H1 (cell line): Measurements from ENCODE around the gene SSC5D. TPM values are rescaled to one million over a fixed set of nuclear protein-coding genes. Genes with fewer than 3 reads are reported as not detected.

Experiments
- CTCF ChIA-PET: fragments of 300-600 bp; sonication (Branson Sonifier 250); formaldehyde crosslinking; loops from one replicate; lab custom pipeline; 2021; ENCODE audit not compliant: partially characterized antibody; lab: Charles Lee
- POLR2A ChIA-PET: fragments of 300-600 bp; sonication (Branson Sonifier 250); formaldehyde crosslinking; loops from one replicate; lab custom pipeline; 2021; ENCODE audit warnings: inconsistent platforms; ENCODE audit not compliant: partially characterized antibody; lab: Charles Lee
- DNase-seq, 2 experiments: peaks; one replicate each; pipeline versions ENCODE4 v3.0.0 to v3.0.0-alpha.2; 2010 to 2022; ENCODE audit warnings: low spot score in 2 of 2, low read depth in 1 of 2, mixed read lengths in 1 of 2
- FAIRE-seq: peaks from 2 replicates; lab custom pipeline; 2011; peaks lifted over from hg19 to GRCh38; lab: Jason Lieb, UNC
- H2AFZ ChIP-seq: 2 replicates; pipeline ENCODE4 v1.8.1; 2012; ENCODE audit warnings: low read length, inconsistent platforms
- H2AK5ac ChIP-seq: 2 replicates; pipeline ENCODE4 v1.6.1; 2013; ENCODE audit warnings: low read depth, low read length
- H2BK120ac ChIP-seq: replicated peaks from 2 replicates; pipeline ENCODE3; 2013; ENCODE audit warnings: low read depth, low read length, inconsistent platforms
- H2BK12ac ChIP-seq: 2 replicates; pipeline ENCODE4 v1.6.1; 2013; ENCODE audit warnings: low read depth, low read length
- H2BK15ac ChIP-seq: 2 replicates; pipeline ENCODE4 v1.6.1; 2013; ENCODE audit warnings: low read length
- H2BK20ac ChIP-seq: 2 replicates; pipeline ENCODE4 v1.6.1; 2013; ENCODE audit warnings: low read length
- H2BK5ac ChIP-seq: 2 replicates; pipeline ENCODE4 v1.6.1; 2013; ENCODE audit warnings: low read depth, low read length
- H3K14ac ChIP-seq: 2 replicates; pipeline ENCODE4 v1.6.1; 2013; ENCODE audit warnings: inconsistent platforms; ENCODE audit not compliant: insufficient read length
- H3K18ac ChIP-seq: 2 replicates; pipeline ENCODE4 v1.6.1; 2013; ENCODE audit warnings: low read length; ENCODE audit errors: extremely low read depth
- H3K23ac ChIP-seq: 2 replicates; pipeline ENCODE4 v1.6.1; 2013; ENCODE audit warnings: inconsistent platforms; ENCODE audit not compliant: insufficient read length
- H3K23me2 ChIP-seq: 2 replicates; pipeline ENCODE4 v1.6.1; 2013; ENCODE audit warnings: low read depth, low read length
- H3K27ac ChIP-seq: 2 replicates; pipeline ENCODE4 v1.6.1; 2011; ENCODE audit warnings: low read depth, low read length, inconsistent platforms
- H3K27me3 ChIP-seq, 4 experiments: replicated peaks in 1 of 4; 1 replicate in 1 of 4; 2 replicates in 3 of 4; pipeline versions ENCODE4 v1.6.1 to v1.8.1; 2011 to 2013; ENCODE audit warnings: low read length in 3 of 4, mild to moderate bottlenecking in 3 of 4, inconsistent platforms in 2 of 4, mixed read lengths in 2 of 4, moderate library complexity in 1 of 4; ENCODE audit not compliant: control insufficient read depth in 3 of 4, insufficient read depth in 3 of 4; ENCODE audit errors: extremely low read depth in 1 of 4
- H3K36me3 ChIP-seq, 4 experiments: 2 replicates each; pipeline versions ENCODE4 v1.6.1 to v1.8.1; 2011 to 2013; ENCODE audit warnings: mild to moderate bottlenecking in 4 of 4, low read length in 3 of 4, moderate library complexity in 2 of 4, control low read depth in 1 of 4, inconsistent platforms in 1 of 4; ENCODE audit not compliant: insufficient read depth in 4 of 4, control insufficient read depth in 2 of 4
- H3K4ac ChIP-seq: replicated peaks from 2 replicates; pipeline ENCODE3; 2013; ENCODE audit warnings: low read length, low read depth, mixed read lengths, inconsistent platforms; ENCODE audit not compliant: insufficient read length
- H3K4me1 ChIP-seq, 4 experiments: replicated peaks in 1 of 4; 1 replicate in 1 of 4; 2 replicates in 3 of 4; pipeline versions ENCODE4 v1.6.1 to v1.8.1; 2011 to 2013; ENCODE audit warnings: low read length in 3 of 4, inconsistent platforms in 2 of 4, mixed read lengths in 1 of 4; ENCODE audit not compliant: insufficient read depth in 4 of 4, control insufficient read depth in 3 of 4
- H3K4me2 ChIP-seq, 2 experiments: 2 replicates each; pipeline versions ENCODE4 v1.6.1 to v1.8.1; 2011 to 2013; ENCODE audit warnings: low read depth in 2 of 2, low read length in 2 of 2, control low read depth in 1 of 2, inconsistent platforms in 1 of 2, mild to moderate bottlenecking in 1 of 2; ENCODE audit not compliant: insufficient read depth in 1 of 2
- H3K4me3 ChIP-seq, 4 experiments: fragments of 200-600, 300-600 bp in 1 of 4; sonication (generic), shearing (Covaris generic), sonication (Bioruptor Twin) in 1 of 4; 2 replicates each; pipeline versions ENCODE4 v1.5.1 to v1.8.1; 2011 to 2016; ENCODE audit warnings: low read length in 4 of 4, low read depth in 3 of 4, control low read depth in 2 of 4, inconsistent platforms in 2 of 4, mild to moderate bottlenecking in 2 of 4, mixed read lengths in 1 of 4, moderate library complexity in 1 of 4; ENCODE audit not compliant: insufficient read depth in 2 of 4; ENCODE audit errors: extremely low read depth in 1 of 4
- H3K56ac ChIP-seq: replicated peaks from 2 replicates; pipeline ENCODE3; 2013; ENCODE audit warnings: low read depth, mild to moderate bottlenecking, mixed read lengths, low read length, inconsistent platforms; ENCODE audit not compliant: insufficient read length
- H3K79me1 ChIP-seq: 2 replicates; pipeline ENCODE4 v1.6.1; 2013; ENCODE audit warnings: low read depth, low read length, control low read depth
- H3K79me2 ChIP-seq, 2 experiments: 2 replicates each; pipeline versions ENCODE4 v1.6.1 to v1.8.1; 2012 to 2013; ENCODE audit warnings: low read length in 2 of 2, mild to moderate bottlenecking in 2 of 2, inconsistent platforms in 1 of 2; ENCODE audit not compliant: insufficient read depth in 2 of 2, control insufficient read depth in 1 of 2
- H3K9ac ChIP-seq, 4 experiments: replicated peaks in 1 of 4; 1 replicate in 1 of 4; 2 replicates in 3 of 4; pipeline versions ENCODE4 v1.6.1 to v1.8.1; 2011 to 2013; ENCODE audit warnings: low read depth in 3 of 4, low read length in 3 of 4, control low read depth in 2 of 4, mild to moderate bottlenecking in 2 of 4, moderate library complexity in 2 of 4, inconsistent platforms in 1 of 4; ENCODE audit errors: extremely low read depth in 1 of 4
- H3K9me3 ChIP-seq, 2 experiments: 2 replicates each; pipeline versions ENCODE4 v1.6.1 to v1.8.1; 2012 to 2013; ENCODE audit warnings: mild to moderate bottlenecking in 2 of 2, moderate library complexity in 2 of 2, control low read depth in 1 of 2, inconsistent platforms in 1 of 2, low read depth in 1 of 2, low read length in 1 of 2, mixed read lengths in 1 of 2; ENCODE audit not compliant: insufficient read depth in 2 of 2
- H4K20me1 ChIP-seq, 2 experiments: replicated peaks in 1 of 2; 2 replicates each; pipeline versions ENCODE3 to v1.8.1; 2011 to 2013; ENCODE audit warnings: inconsistent platforms in 2 of 2, low read length in 2 of 2, mild to moderate bottlenecking in 1 of 2; ENCODE audit not compliant: insufficient read depth in 2 of 2, control insufficient read depth in 1 of 2
- H4K5ac ChIP-seq: 2 replicates; pipeline ENCODE4 v1.6.1; 2013; ENCODE audit warnings: low read length, low read depth, mixed read lengths, inconsistent platforms; ENCODE audit not compliant: insufficient read length
- H4K8ac ChIP-seq: 2 replicates; pipeline ENCODE4 v1.8.0; 2013; ENCODE audit warnings: mild to moderate bottlenecking, moderate library complexity, low read length, inconsistent platforms; ENCODE audit not compliant: insufficient read depth; ENCODE audit errors: extremely low read depth
- H4K91ac ChIP-seq: replicated peaks from 2 replicates; pipeline ENCODE3; 2013; ENCODE audit warnings: low read length, mixed read lengths, inconsistent platforms; ENCODE audit not compliant: insufficient read length
- MAFK ChIP-seq: IDR thresholded peaks from 2 replicates; pipeline ENCODE4 v1.6.1; 2012; ENCODE audit warnings: low read depth, mild to moderate bottlenecking, improper control_type of control experiment, low read length
- WGBS, 2 experiments: shearing (Covaris generic) in 1 of 2; methylation state at CpG; one replicate each; pipeline versions ENCODE4 v1.1.6 to v1.1.7; 2013 to 2015; ENCODE audit warnings: low lambda C conversion rate in 2 of 2, mixed read lengths in 2 of 2, inconsistent platforms in 1 of 2, low coverage in 1 of 2, missing lambda C conversion rate in 1 of 2; ENCODE audit not compliant: insufficient replicate concordance in 2 of 2, insufficient coverage in 1 of 2, insufficient read length in 1 of 2; ENCODE audit errors: extremely low coverage in 1 of 2, missing lambda C conversion rate in 1 of 2; 5-methylcytosine and 5-hydroxymethylcytosine counted together
- polyA plus RNA-seq, 7 experiments: library from polyadenylated mRNA; depleted of rRNA in 3 of 7; stranded (reverse) in 5 of 7; unstranded in 2 of 7; fragments of >200 nt in 5 of 7; fragments of 200-250 nt in 2 of 7; gene quantifications; 1 replicate in 5 of 7; 2 replicates in 1 of 7; 4 replicates in 1 of 7; pipeline versions ENCODE4 v1.2.1 to v1.2.3, GENCODE V29; 2011 to 2013; ENCODE audit warnings: missing spikeins in 2 of 7, mixed read lengths in 2 of 7
- total RNA-seq: library from RNA; stranded (reverse); fragmentation: NEBNext Ultra II Directional; extraction: Animal tissue kit (Norgen Biotek cat#: 25700); gene quantifications from 2 replicates; pipeline ENCODE4 v1.2.1, GENCODE V29; 2021
- TF ChIP-seq, protein P1 (sequence below), 3 experiments: IDR thresholded peaks; 1 replicate in 2 of 3; 2 replicates in 1 of 3; pipeline versions ENCODE4 v1.5.1 to v1.6.1; 2011; ENCODE audit warnings: low read length in 3 of 3, mild to moderate bottlenecking in 3 of 3, inconsistent platforms in 2 of 3, low read depth in 1 of 3, moderate library complexity in 1 of 3; ENCODE audit not compliant: insufficient read depth in 1 of 3; ENCODE audit errors: control extremely low read depth in 1 of 3

Gene SSC5D
- total and polyA plus RNA-seq, 2 of the 8 experiments (the other 6 are each of a cell fraction or from before 2014, with no cell fraction given), result 0.39 to 1.7 TPM

- Histone ChIP-seq H3K36me3 (no peaks in the 10 kb centered on the region), H3K18ac (no peak overlapping the region; the same call in 1 of the 2 replicates), H3K79me2 (no peaks in the 10 kb centered on the region), H3K79me1 (no peaks in the 10 kb centered on the region), H3K4ac (no peak overlapping the region), H4K8ac (no peak overlapping the region), H2BK12ac (no peak overlapping the region), H2BK20ac (no peak overlapping the region), H2AFZ (no peak overlapping the region), H3K14ac (no peak overlapping the region), H3K27me3 (no peaks in the 10 kb centered on the region; a peak in 2 of 7 replicates), H3K56ac (no peak overlapping the region), H3K9me3 (no peaks in the 10 kb centered on the region), H2BK5ac (no peak overlapping the region), H3K9ac (no peak overlapping the region), H4K20me1 (no peaks in the 10 kb centered on the region), H2AK5ac (no peak overlapping the region), H3K4me2 (no peak overlapping the region), H2BK15ac (no peak overlapping the region), H3K27ac (no peak overlapping the region), H4K5ac (no peak overlapping the region), H3K23me2 (peaks cover 3% of the 10 kb centered on the region), H3K4me3 (no peak overlapping the region), H4K91ac (no peak overlapping the region), H2BK120ac (no peak overlapping the region), H3K4me1 (peaks cover 0 to 22% (median 13%) of the 10 kb centered on the region in 4 experiments; a peak in 6 of 7 replicates), H3K23ac (no peak overlapping the region)
- 84% methylated on average over 16 of the region's 18 CpGs; no CpG with 5 or more reads in 1 of the 2 experiments for WGBS, 2 experiments
- ChIA-PET CTCF (interaction anchor here (0.6 to 3.0 kb wide), 7 partner anchors 11 to 139 kb away, joined by 3 to 17 read pairs (median 4); no protein-coding TSS in a partner anchor), POLR2A (interaction anchor here (0.6 to 7.5 kb wide), 5 partner anchors 10 to 56 kb away, joined by 3 to 57 read pairs (median 3); partner anchors contain the start of genes NAT14 and ZNF628)
- DNase-seq, result no peak
- TF ChIP-seq, protein P1, sequence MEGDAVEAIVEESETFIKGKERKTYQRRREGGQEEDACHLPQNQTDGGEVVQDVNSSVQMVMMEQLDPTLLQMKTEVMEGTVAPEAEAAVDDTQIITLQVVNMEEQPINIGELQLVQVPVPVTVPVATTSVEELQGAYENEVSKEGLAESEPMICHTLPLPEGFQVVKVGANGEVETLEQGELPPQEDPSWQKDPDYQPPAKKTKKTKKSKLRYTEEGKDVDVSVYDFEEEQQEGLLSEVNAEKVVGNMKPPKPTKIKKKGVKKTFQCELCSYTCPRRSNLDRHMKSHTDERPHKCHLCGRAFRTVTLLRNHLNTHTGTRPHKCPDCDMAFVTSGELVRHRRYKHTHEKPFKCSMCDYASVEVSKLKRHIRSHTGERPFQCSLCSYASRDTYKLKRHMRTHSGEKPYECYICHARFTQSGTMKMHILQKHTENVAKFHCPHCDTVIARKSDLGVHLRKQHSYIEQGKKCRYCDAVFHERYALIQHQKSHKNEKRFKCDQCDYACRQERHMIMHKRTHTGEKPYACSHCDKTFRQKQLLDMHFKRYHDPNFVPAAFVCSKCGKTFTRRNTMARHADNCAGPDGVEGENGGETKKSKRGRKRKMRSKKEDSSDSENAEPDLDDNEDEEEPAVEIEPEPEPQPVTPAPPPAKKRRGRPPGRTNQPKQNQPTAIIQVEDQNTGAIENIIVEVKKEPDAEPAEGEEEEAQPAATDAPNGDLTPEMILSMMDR (IDR thresholded peaks at IDR 0.05; ENCODE audit: control extremely low read depth in 1 of 3, insufficient read depth in 1 of 3, low read depth in 1 of 3, low read length in 3 of 3), result peak in 2 of 3 experiments; percentile 4 to 7; a peak in 2 of 4 replicates
- TF ChIP-seq MAFK, result no peak
- FAIRE-seq, result no peak
These were observed 4.9 kb downstream of the SSC5D start for GRCh38 chr19:55493052-55493644.
